VCaP (cell line): ENCODE measurements around the gene MOV10.

ENCODE experiments used
- H3K27ac ChIP-seq: fragments of 450-650 bp; 2 replicates; pipeline ENCODE4 v1.5.1; 2017
- TF ChIP-seq, protein P1 (sequence below): fragments of 450-650 bp; conservative IDR thresholded peaks from 2 replicates; pipeline ENCODE4 v1.5.1; 2017; ENCODE audit warnings: mild to moderate bottlenecking, moderate library complexity

MOV10 gene

DNA sequence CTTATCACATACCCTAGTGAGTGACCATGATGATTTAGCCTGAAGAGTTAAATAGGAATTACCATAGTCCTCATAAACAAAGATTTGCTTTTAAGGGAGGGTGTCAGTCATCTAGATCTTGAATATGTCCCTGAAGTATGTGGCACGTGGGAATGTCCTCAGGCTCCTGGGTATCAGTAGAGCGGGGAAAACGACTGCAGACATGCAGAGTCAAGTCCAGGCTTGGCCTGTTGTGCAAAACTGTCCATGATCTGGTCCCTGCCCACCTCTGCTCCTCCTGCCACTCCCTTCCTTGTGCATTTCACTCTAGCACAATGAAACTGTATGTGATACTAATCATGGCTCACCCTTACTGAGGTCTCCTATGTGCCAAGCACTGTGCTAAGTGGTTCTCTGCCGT lies 12.9 kb downstream of the MOV10 start:
- TF ChIP-seq, protein P1, sequence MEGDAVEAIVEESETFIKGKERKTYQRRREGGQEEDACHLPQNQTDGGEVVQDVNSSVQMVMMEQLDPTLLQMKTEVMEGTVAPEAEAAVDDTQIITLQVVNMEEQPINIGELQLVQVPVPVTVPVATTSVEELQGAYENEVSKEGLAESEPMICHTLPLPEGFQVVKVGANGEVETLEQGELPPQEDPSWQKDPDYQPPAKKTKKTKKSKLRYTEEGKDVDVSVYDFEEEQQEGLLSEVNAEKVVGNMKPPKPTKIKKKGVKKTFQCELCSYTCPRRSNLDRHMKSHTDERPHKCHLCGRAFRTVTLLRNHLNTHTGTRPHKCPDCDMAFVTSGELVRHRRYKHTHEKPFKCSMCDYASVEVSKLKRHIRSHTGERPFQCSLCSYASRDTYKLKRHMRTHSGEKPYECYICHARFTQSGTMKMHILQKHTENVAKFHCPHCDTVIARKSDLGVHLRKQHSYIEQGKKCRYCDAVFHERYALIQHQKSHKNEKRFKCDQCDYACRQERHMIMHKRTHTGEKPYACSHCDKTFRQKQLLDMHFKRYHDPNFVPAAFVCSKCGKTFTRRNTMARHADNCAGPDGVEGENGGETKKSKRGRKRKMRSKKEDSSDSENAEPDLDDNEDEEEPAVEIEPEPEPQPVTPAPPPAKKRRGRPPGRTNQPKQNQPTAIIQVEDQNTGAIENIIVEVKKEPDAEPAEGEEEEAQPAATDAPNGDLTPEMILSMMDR: no peak
- H3K27ac ChIP-seq: no peak overlapping the region

DNA sequence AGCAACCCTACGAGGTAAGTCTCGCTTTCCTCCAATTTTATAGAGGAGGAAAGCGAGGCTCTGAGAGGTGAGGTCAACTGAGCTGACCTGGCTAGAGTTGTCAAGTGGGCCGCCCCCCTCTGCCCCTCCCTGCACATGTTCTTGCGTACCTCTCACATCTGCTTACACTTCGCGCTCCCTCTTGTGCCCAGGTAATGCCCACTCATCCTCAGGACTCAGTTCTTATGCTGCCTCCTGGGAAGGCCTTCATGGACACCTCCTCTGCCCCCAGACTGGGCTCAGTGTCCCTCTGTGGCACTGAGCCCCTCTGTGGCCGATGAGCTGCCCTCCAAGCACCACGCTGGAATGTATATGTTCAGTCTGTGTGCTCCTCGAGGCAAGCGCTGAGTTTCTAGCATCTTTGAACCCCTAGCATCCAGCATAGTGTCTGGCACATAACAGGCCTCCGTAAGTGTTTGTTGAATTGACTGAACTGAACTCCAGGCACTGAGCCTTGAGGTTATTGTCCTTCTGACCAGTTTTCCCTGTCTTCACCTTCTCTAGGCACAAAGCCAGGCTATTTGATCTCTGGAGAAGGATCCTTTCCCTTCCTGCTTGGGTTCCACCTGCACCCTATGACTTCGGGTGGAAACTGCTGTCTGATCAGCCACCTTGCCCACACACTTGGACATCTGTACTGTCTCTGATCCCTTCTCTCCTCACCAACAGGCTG lies 13.5 kb downstream of the MOV10 start:
- H3K27ac ChIP-seq: no peak overlapping the region; the same call in 1 of the 2 replicates
- TF ChIP-seq, protein P1: no peak

DNA sequence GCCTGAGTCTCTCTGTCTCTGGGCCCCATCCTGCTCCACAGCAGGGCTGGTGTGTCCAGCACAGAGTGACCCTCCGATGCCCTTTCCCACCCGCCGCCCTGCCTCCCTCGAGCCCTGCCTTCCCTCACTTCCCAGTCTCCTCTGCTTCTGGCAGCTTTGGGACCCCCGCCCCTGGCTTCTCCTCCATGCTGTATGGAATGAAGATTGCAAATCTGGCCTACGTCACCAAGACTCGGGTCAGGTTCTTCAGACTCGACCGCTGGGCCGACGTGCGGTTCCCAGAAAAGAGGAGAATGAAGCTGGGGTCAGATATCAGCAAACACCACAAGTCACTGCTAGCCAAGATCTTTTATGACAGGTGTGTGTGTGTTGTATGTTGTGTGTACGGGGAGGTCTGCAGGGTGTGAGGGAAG lies 14.3 kb downstream of the MOV10 start:
- no peak overlapping the region; the same call in 1 of the 2 replicates for H3K27ac ChIP-seq
- TF ChIP-seq, protein P1: no peak

DNA sequence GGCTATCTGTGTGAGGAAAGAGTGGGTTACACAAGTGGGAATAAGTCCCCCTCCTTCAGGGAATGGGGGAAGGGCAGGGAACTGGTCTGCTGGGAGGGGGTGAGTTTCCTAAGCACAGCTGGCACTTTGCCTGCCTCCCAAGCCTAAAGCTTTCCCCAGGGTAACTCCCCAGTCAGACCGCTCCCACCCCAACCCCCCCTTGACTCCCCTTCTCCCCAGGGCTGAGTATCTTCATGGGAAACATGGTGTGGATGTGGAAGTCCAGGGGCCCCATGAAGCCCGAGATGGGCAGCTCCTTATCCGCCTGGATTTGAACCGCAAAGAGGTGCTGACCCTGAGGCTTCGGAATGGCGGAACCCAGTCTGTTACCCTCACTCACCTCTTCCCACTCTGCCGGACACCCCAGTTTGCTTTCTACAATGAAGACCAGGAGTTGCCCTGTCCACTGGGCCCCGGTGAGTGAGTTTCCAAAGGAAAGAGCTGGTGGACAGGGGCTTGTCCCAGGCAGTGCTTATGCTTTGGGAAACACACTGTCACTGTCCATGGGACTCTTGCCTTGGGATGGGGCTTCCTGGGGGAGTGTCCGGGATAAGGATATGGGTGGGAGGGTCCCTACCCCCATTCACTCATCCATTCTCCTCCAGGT lies 14.9 kb downstream of the MOV10 start:
- H3K27ac ChIP-seq: no peak overlapping the region
- TF ChIP-seq, protein P1: no peak

DNA sequence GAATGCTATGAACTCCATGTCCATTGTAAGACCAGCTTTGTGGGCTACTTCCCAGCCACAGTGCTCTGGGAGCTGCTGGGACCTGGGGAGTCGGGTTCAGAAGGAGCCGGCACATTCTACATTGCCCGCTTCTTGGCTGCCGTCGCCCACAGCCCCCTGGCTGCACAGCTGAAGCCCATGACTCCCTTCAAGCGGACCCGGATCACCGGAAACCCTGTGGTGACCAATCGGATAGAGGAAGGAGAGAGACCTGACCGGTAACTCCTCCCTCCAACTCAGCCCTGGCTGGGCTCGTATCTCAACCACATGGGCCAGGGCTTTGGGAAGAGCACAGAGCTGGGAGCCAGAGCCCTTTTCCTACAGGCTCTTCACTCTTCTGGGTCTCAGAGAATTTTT lies 15.4 kb downstream of the MOV10 start:
- TF ChIP-seq, protein P1: no peak

DNA sequence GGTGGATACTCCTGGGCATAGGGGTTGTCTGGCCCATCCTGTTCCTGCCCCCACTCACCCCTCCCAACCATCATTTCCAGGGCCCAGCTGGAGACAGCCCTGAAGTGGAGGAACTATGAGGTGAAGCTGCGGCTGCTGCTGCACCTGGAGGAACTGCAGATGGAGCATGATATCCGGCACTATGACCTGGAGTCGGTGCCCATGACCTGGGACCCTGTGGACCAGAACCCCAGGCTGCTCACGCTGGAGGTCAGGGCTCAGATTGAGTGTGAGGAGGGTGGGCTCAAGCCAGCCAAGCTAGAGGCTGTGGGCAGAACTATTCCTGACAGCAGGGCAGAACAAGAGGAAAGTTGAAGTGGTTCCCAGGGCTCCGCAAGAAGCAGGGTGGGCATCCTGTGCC lies 18.2 kb downstream of the MOV10 start:
- TF ChIP-seq, protein P1: no peak
- H3K27ac ChIP-seq: no peak overlapping the region

More for the DNA sequence above, 15.4 kb downstream of the MOV10 start:
- no peak overlapping the region for H3K27ac ChIP-seq

DNA sequence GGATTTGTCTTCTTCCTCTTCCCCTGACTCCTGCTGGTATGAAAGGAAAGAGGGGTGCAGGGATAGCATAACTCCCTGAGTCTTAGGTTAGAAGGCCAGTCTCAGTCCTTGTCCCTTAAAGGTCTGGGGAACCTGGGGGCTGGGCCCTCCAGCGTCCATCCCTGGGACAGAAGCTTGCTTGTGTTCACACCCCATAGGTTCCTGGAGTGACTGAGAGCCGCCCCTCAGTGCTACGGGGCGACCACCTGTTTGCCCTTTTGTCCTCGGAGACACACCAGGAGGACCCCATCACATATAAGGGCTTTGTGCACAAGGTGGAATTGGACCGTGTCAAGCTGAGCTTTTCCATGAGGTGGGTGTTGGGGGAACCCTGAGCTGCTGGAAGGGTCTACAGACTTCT lies 19.4 kb downstream of the MOV10 start:
- TF ChIP-seq, protein P1: no peak
- no peak overlapping the region for H3K27ac ChIP-seq
